SKM-1 treated with dmso at 0.1 percent for 144 hours (cell line): ENCODE results near the gene RIC1.
"Not testable (repeated sequence)": the region's sequence is repeated elsewhere in the genome, so short reads cannot be mapped to it uniquely, and the experiment has no call there.

Experiments
- DNase-seq: peaks from one replicate; lab custom pipeline; 2025; ENCODE audit not compliant: unreplicated experiment; lab: John Stamatoyannopoulos, UW

The RIC1 gene

GRCh38 chr9:5622016-5622415 is 6.9 kb upstream of the RIC1 start:
- no peak for DNase-seq

- DNase-seq = no peak
Observed at GRCh38 chr9:5624655-5625054, 4.3 kb upstream of the RIC1 start.

- DNase-seq = peak; percentile 97
Observed at GRCh38 chr9:5626727-5627634, 1.9 kb upstream of the RIC1 start.

- DNase-seq = not testable (repeated sequence)
Observed at GRCh38 chr9:5627686-5628085, 1.2 kb upstream of the RIC1 start.

- DNase-seq = no peak
Observed at GRCh38 chr9:5628183-5628529, 751 bp upstream of the RIC1 start.

- DNase-seq = no peak
Observed at GRCh38 chr9:5629312-5630080, 589 bp downstream of the RIC1 start.

GRCh38 chr9:5630081-5630507 is 1.2 kb downstream of the RIC1 start:
- DNase-seq = peak; percentile 11

GRCh38 chr9:5631026-5631425 is 2.1 kb downstream of the RIC1 start:
- no peak for DNase-seq

GRCh38 chr9:5632540-5632939 is 3.6 kb downstream of the RIC1 start:
- DNase-seq = no peak

GRCh38 chr9:5633243-5633642 is 4.3 kb downstream of the RIC1 start:
- no peak for DNase-seq

- no peak for DNase-seq
Observed at GRCh38 chr9:5635390-5635789, 6.5 kb downstream of the RIC1 start.

- no peak for DNase-seq
Observed at GRCh38 chr9:5639816-5640215, 10.9 kb downstream of the RIC1 start.

GRCh38 chr9:5642170-5642569 is 13.3 kb downstream of the RIC1 start:
- DNase-seq = no peak

- no peak for DNase-seq
Observed at GRCh38 chr9:5643005-5643624, 14.2 kb downstream of the RIC1 start.

GRCh38 chr9:5644501-5644900 is 15.6 kb downstream of the RIC1 start:
- DNase-seq = no peak

- DNase-seq = no peak
Observed at GRCh38 chr9:5646116-5646515, 17.2 kb downstream of the RIC1 start.

- DNase-seq = no peak
Observed at GRCh38 chr9:5650356-5651105, 21.6 kb downstream of the RIC1 start.

- no peak for DNase-seq
Observed at GRCh38 chr9:5651246-5651645, 22.3 kb downstream of the RIC1 start.

GRCh38 chr9:5652821-5653220 is 23.9 kb downstream of the RIC1 start:
- DNase-seq = no peak

GRCh38 chr9:5662804-5663203 is 33.9 kb downstream of the RIC1 start:
- not testable (repeated sequence) for DNase-seq

- DNase-seq = no peak
Observed at GRCh38 chr9:5665059-5665458, 36.2 kb downstream of the RIC1 start.
